Measurements from ENCODE around the gene MET.

Gene MET

DNA sequence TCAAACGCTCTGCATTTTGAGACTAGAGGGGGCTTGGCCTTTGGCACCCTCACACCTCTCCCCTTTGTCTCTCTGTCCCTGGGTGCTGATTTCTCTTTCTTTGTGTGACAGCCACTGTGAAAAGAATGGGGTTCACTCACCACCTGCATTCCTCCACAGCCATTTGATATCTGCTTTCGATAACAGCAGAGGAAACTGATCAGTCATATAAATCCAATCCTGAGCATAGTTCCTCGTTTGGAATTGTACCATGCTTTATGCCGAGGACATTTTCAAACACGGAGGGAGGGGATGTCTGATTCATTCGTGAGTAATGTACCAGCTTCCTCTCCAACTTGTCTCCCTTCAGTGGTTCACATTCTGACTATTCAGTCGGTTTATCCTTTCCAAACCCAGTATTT lies 15.8 kb downstream of the MET start:
- H3K27me3 ChIP-seq (ENCODE audit: insufficient read depth, insufficient read length) = no peaks in the 10 kb centered on the region
- no peak overlapping the region for H3K9ac ChIP-seq (ENCODE audit: insufficient read length, low read depth)
- DNase-seq (ENCODE audit: low read depth, low spot score) = no peak
- H3K4me1 ChIP-seq (ENCODE audit: insufficient read depth, insufficient read length) = peaks cover 2% of the 10 kb centered on the region
- no peaks in the 10 kb centered on the region for H3K36me3 ChIP-seq (ENCODE audit: insufficient read depth, insufficient read length, low read length)
- no peak overlapping the region for H3K4me3 ChIP-seq (ENCODE audit: insufficient read length, low read depth)
- H3K9me3 ChIP-seq (ENCODE audit: insufficient read depth, low read length) = no peaks in the 10 kb centered on the region
- TF ChIP-seq YY1 (IDR thresholded peaks at IDR 0.05; ENCODE audit: insufficient read depth, insufficient read length) (no peak), ZNF274 (IDR thresholded peaks at IDR 0.05; ENCODE audit: low read depth, low read length) (no peak), SUZ12 (IDR thresholded peaks at IDR 0.05; ENCODE audit: extremely low read depth, insufficient read depth, insufficient read length) (no peak)

- Histone ChIP-seq H3K4me3 (ENCODE audit: insufficient read length, low read depth) (no peak overlapping the region), H3K36me3 (ENCODE audit: insufficient read depth, insufficient read length, low read length) (no peaks in the 10 kb centered on the region), H3K27me3 (ENCODE audit: insufficient read depth, insufficient read length) (no peaks in the 10 kb centered on the region), H3K9ac (ENCODE audit: insufficient read length, low read depth) (no peak overlapping the region), H3K4me1 (ENCODE audit: insufficient read depth, insufficient read length) (peaks cover 2% of the 10 kb centered on the region), H3K9me3 (ENCODE audit: insufficient read depth, low read length) (no peaks in the 10 kb centered on the region)
- DNase-seq (ENCODE audit: low read depth, low spot score) = no peak
- TF ChIP-seq SUZ12 (IDR thresholded peaks at IDR 0.05; ENCODE audit: extremely low read depth, insufficient read depth, insufficient read length) (no peak), YY1 (IDR thresholded peaks at IDR 0.05; ENCODE audit: insufficient read depth, insufficient read length) (no peak), ZNF274 (IDR thresholded peaks at IDR 0.05; ENCODE audit: low read depth, low read length) (no peak)
Observed at GRCh38 chr7:116689790-116690259, 17.8 kb downstream of the MET start.

DNA sequence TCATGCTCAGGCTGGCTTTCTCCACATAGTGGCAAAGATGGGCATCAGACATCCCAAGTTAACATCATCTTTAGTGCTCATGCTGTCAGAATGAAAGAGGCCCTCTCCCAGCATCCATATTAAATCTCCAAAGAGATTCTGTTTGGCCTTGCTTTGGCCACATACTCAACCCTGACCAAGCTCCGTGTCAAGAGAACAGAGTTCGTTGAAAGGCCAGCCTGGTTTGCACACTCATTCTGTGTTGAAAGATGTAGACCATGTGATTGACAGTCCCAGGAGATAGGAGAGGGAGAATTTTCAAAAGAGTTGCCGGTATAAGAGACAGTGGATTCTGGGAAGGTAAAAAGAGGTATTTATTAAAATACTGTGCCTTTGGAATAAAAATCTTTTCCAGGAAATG lies 19.7 kb downstream of the MET start:
- Histone ChIP-seq H3K4me1 (ENCODE audit: insufficient read depth, insufficient read length) (peaks cover 2% of the 10 kb centered on the region), H3K9me3 (ENCODE audit: insufficient read depth, low read length) (no peaks in the 10 kb centered on the region), H3K4me3 (ENCODE audit: insufficient read length, low read depth) (no peak overlapping the region), H3K36me3 (ENCODE audit: insufficient read depth, insufficient read length, low read length) (no peaks in the 10 kb centered on the region), H3K9ac (ENCODE audit: insufficient read length, low read depth) (no peak overlapping the region), H3K27me3 (ENCODE audit: insufficient read depth, insufficient read length) (no peaks in the 10 kb centered on the region)
- no peak for TF ChIP-seq YY1 (IDR thresholded peaks at IDR 0.05; ENCODE audit: insufficient read depth, insufficient read length)
- no peak for TF ChIP-seq SUZ12 (IDR thresholded peaks at IDR 0.05; ENCODE audit: extremely low read depth, insufficient read depth, insufficient read length)
- TF ChIP-seq ZNF274 (IDR thresholded peaks at IDR 0.05; ENCODE audit: low read depth, low read length) = no peak
- no peak for DNase-seq (ENCODE audit: low read depth, low spot score)

GRCh38 chr7:116692401-116693308 lies 20.7 kb downstream of the MET start:
- Histone ChIP-seq H3K27me3 (ENCODE audit: insufficient read depth, insufficient read length) (no peaks in the 10 kb centered on the region), H3K9me3 (ENCODE audit: insufficient read depth, low read length) (no peaks in the 10 kb centered on the region), H3K4me3 (ENCODE audit: insufficient read length, low read depth) (no peak overlapping the region), H3K4me1 (ENCODE audit: insufficient read depth, insufficient read length) (peaks cover 1% of the 10 kb centered on the region), H3K36me3 (ENCODE audit: insufficient read depth, insufficient read length, low read length) (no peaks in the 10 kb centered on the region), H3K9ac (ENCODE audit: insufficient read length, low read depth) (no peak overlapping the region)
- TF ChIP-seq ZNF274 (IDR thresholded peaks at IDR 0.05; ENCODE audit: low read depth, low read length) = no peak
- TF ChIP-seq SUZ12 (IDR thresholded peaks at IDR 0.05; ENCODE audit: extremely low read depth, insufficient read depth, insufficient read length) = no peak
- TF ChIP-seq YY1 (IDR thresholded peaks at IDR 0.05; ENCODE audit: insufficient read depth, insufficient read length) = no peak
- no peak for DNase-seq (ENCODE audit: low read depth, low spot score)

DNA sequence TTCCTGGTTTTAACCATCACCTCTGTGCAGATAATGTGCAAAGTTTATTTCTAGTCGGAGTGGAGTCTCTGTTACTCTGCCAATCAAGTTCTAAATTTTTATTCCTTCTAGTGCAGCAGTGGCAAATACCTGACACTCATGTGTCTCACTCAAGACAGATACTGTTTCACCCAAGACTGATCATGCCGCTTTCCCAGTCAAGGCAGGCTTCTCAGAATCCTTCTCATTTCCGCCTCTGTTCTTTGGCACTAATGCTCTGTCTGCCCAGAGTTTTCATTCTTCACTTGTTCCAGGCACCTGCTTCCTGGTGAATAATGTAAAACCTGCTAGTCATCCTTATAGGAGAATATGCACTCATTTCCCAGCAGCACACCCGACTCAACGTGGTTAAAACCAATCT lies 24.7 kb downstream of the MET start:
- no peaks in the 10 kb centered on the region for H3K36me3 ChIP-seq (ENCODE audit: insufficient read depth, insufficient read length, low read length)
- no peak for DNase-seq (ENCODE audit: low read depth, low spot score)
- no peaks in the 10 kb centered on the region for H3K4me1 ChIP-seq (ENCODE audit: insufficient read depth, insufficient read length)
- TF ChIP-seq ZNF274 (IDR thresholded peaks at IDR 0.05; ENCODE audit: low read depth, low read length) = no peak
- no peak for TF ChIP-seq YY1 (IDR thresholded peaks at IDR 0.05; ENCODE audit: insufficient read depth, insufficient read length)
- no peak for TF ChIP-seq SUZ12 (IDR thresholded peaks at IDR 0.05; ENCODE audit: extremely low read depth, insufficient read depth, insufficient read length)
- no peaks in the 10 kb centered on the region for H3K9me3 ChIP-seq (ENCODE audit: insufficient read depth, low read length)
- H3K9ac ChIP-seq (ENCODE audit: insufficient read length, low read depth) = no peak overlapping the region
- H3K4me3 ChIP-seq (ENCODE audit: insufficient read length, low read depth) = no peak overlapping the region
- no peaks in the 10 kb centered on the region for H3K27me3 ChIP-seq (ENCODE audit: insufficient read depth, insufficient read length)

DNA sequence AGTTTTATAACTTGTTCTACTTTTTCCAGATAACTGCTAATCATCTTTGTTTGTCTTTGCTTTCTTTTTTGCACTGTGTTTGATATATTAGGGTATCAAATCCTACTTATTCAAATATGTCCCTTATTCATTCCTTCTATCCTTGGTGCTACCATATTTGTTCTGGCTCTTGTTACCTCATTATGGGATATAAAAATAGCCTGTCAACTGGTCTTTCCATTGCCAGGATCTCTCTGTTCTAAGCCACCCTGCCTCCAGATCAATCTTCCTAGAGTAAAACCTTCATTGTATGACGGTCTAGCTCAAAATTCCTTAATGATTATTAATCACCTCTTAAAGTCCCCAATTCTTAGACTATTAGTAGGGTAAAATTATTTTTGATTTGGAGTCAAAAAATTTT lies 25.2 kb downstream of the MET start:
- DNase-seq (ENCODE audit: low read depth, low spot score) = no peak
- H3K27me3 ChIP-seq (ENCODE audit: insufficient read depth, insufficient read length) = no peaks in the 10 kb centered on the region
- TF ChIP-seq SUZ12 (IDR thresholded peaks at IDR 0.05; ENCODE audit: extremely low read depth, insufficient read depth, insufficient read length) (no peak), YY1 (IDR thresholded peaks at IDR 0.05; ENCODE audit: insufficient read depth, insufficient read length) (no peak), ZNF274 (IDR thresholded peaks at IDR 0.05; ENCODE audit: low read depth, low read length) (no peak)

DNA sequence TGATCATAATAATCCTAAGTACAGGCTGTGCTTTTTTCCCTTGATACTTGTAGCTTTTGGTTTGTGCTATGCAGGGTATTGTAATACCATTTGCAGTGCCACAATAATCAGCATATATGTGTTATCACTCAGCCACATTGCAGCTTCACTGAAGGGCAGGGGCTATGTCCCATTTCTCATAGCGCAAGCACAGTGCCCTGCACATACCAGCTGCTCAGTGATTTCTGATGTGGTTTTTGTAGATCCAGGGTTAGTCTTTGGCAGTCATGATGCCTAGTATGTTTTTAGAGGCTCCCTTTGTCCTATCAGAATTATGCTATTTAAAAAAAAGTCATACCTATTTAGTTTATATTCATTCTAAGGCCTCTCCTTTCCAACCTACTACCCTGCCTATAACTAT lies 25.8 kb downstream of the MET start:
- no peaks in the 10 kb centered on the region for H3K9me3 ChIP-seq (ENCODE audit: insufficient read depth, low read length)
- TF ChIP-seq ZNF274 (IDR thresholded peaks at IDR 0.05; ENCODE audit: low read depth, low read length) (no peak), SUZ12 (IDR thresholded peaks at IDR 0.05; ENCODE audit: extremely low read depth, insufficient read depth, insufficient read length) (no peak), YY1 (IDR thresholded peaks at IDR 0.05; ENCODE audit: insufficient read depth, insufficient read length) (no peak)
- no peak for DNase-seq (ENCODE audit: low read depth, low spot score)
- no peak overlapping the region for H3K9ac ChIP-seq (ENCODE audit: insufficient read length, low read depth)
- H3K36me3 ChIP-seq (ENCODE audit: insufficient read depth, insufficient read length, low read length) = no peaks in the 10 kb centered on the region
- no peak overlapping the region for H3K4me3 ChIP-seq (ENCODE audit: insufficient read length, low read depth)
- no peaks in the 10 kb centered on the region for H3K27me3 ChIP-seq (ENCODE audit: insufficient read depth, insufficient read length)
- no peaks in the 10 kb centered on the region for H3K4me1 ChIP-seq (ENCODE audit: insufficient read depth, insufficient read length)

More for the DNA sequence above, 25.2 kb downstream of the MET start:
- Histone ChIP-seq H3K4me3 (ENCODE audit: insufficient read length, low read depth) (no peak overlapping the region), H3K36me3 (ENCODE audit: insufficient read depth, insufficient read length, low read length) (no peaks in the 10 kb centered on the region), H3K4me1 (ENCODE audit: insufficient read depth, insufficient read length) (no peaks in the 10 kb centered on the region), H3K9ac (ENCODE audit: insufficient read length, low read depth) (no peak overlapping the region), H3K9me3 (ENCODE audit: insufficient read depth, low read length) (no peaks in the 10 kb centered on the region)

Data from NT2/D1 (cell line).